ENCODE measurements around the gene CSTB.

The CSTB gene

DNA sequence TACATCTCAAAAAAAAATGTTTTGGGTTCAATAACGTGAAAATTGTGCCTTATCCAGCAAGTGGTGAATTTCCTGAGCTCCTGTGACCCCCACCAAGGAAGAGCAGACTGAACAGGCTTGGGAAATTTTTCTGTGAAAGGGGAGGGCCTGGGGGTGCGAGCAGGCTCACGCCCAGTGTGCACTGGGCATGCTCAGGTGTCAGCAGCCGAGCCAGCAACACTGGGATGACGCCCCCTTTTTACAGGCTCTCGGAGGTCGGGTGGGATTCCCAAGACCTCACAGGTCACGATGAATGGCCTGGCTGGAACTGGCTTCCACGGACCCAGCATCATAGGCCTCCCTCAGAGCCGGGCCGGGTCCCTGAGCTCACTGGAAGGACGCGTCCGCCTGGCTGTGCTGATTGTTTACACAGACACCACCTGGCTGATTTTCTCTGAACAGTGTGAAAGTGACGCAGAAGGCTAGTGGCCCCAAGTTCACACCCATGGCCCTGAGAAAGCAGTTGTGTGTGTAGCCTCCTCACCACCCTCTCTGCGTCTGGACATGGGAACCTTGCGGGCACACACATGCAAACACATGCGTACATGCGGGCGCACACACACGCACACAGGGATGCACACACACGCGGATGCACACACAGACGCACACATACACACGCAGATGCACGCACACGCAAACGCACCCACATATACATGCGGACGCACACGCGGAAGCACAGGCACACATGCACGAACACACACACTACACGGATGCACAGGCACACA, 9.2 kb downstream of the CSTB start:
- no peak for DNase-seq

- no peak for DNase-seq
These were observed 11.3 kb downstream of the CSTB start for GRCh38 chr21:43764576-43765495.

- DNase-seq: no peak
These were observed 12.1 kb downstream of the CSTB start for GRCh38 chr21:43763901-43764523.

- no peak for DNase-seq
These were observed 13.6 kb downstream of the CSTB start for GRCh38 chr21:43762303-43763128.

GRCh38 chr21:43761886-43762285, 14.2 kb downstream of the CSTB start:
- DNase-seq: no peak

GRCh38 chr21:43760391-43760958, 15.6 kb downstream of the CSTB start:
- DNase-seq: no peak

DNA sequence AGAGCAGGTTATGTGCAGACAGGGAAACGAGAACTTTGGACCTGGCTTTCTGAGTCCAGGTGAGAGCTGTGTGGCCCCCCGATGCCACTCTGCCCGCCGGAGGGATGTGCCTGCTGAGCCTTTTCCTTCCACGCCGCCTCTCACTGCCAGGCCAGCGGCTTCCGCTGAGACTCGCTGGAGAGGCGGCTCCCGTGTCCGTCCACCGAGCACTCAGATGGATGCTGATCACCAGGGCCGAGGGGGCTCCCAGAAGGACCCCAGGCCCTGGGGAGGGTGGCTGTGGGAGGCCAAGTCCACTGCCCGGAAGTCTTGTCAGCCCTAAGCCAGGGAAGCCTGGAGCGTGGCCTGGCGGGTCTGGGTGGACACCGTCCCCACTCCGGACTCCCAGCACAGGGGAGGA, 16.5 kb downstream of the CSTB start:
- DNase-seq: no peak

- DNase-seq: no peak
These were observed 17.3 kb downstream of the CSTB start for GRCh38 chr21:43758811-43759210.

DNA sequence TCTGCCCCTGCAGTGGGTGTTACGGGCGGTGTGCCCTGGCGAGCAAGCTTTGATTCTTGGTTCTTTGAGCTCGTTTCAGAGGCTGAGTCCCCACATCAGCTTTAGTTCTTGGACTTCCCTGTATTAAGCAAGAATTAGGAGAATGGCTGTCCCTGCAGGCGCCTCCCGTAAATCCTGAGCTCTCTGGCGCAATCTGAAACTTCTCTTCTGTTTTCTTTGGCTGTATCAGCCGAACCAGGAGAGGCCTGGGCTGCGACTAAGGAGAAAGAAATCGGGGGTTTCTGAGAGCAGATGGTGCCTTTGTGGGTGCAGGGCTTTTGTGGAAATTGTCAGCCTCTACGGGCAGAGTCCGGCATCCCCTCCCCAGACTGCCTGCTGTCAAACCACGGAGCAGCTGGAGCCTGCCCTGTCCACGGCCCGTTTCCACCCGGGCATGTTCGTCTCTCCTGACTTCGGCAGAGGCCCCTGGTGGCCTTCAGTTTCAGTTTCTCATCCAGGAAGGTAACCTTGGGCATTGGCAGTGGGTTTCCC, 17.9 kb downstream of the CSTB start:
- no peak for DNase-seq

GRCh38 chr21:43757601-43758000, 18.5 kb downstream of the CSTB start:
- DNase-seq: no peak

- DNase-seq: no peak
These were observed 20.1 kb downstream of the CSTB start for GRCh38 chr21:43755820-43756594.

DNA sequence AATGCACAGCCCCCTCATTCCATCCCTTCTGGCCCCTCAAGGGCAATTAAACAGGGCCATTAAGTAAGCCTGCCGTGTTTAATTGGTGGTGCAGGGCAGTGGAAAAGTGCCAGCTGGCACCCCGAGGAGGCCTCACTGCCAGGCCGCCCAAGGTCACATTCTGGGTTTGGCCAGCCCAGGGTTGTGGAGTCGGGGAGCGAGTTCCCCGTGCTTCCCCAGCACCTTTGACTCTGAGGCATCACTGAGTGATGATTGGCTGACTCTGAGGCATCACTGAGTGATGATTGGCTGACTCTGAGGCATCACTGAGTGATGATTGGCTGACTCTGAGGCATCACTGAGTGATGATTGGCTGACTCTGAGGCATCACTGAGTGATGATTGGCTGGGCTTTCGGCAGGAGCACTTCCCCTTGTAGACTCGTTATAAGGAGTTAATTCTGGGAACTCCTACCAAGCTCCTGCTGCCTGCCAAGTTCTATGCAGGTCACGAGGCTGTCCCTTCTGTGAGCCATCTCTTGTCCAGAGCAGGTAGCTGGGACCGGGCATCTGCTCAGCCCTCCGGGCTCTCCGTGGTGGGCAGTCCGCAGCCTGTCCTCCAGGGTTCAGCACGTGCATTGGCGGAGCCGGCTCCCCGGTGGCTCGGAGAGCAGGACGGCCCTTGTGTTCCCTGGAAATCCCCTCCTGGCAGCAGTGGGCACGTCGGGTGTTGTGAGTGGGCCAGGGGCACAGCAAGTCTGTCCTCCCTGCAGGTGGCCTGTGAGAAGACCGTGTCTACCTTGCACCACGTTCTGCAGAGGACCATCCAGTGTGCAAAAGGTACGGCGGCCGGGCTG, 20.9 kb downstream of the CSTB start:
- no peak for DNase-seq

- no peak for DNase-seq
These were observed 22.7 kb downstream of the CSTB start for GRCh38 chr21:43753439-43753799.

DNA sequence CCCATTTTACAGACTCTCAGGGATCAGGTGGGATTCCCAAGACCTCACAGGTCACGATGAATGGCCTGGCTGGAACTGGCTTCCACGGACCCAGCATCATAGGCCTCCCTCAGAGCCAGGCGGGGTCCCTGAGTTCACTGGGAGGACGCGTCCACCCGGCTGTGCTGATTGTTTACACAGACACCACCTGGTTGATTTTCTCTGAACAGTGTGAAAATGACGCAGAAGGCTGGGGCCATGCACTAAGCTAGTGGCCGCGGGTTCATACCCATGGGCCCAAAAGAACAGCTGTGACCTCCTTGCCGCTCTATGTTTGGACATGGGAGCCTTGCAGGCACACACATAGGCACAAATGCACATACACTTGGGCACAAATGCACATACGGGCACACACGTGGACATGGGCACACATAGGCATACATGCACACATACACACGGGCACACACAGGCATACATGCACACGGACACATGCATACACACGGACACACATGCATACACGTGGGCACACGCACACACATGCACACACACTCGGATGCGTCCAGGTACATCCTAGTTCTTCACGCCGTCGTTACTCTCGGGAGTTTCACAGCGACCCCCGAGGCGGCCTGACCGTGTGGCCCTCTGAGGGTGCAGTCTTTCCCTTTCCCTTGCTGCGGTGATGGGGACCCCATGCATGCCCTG, 23.2 kb downstream of the CSTB start:
- no peak for DNase-seq

- no peak for DNase-seq
These were observed 24.0 kb downstream of the CSTB start for GRCh38 chr21:43751955-43752591.

- no peak for DNase-seq
These were observed 25.6 kb downstream of the CSTB start for GRCh38 chr21:43750339-43751033.

DNA sequence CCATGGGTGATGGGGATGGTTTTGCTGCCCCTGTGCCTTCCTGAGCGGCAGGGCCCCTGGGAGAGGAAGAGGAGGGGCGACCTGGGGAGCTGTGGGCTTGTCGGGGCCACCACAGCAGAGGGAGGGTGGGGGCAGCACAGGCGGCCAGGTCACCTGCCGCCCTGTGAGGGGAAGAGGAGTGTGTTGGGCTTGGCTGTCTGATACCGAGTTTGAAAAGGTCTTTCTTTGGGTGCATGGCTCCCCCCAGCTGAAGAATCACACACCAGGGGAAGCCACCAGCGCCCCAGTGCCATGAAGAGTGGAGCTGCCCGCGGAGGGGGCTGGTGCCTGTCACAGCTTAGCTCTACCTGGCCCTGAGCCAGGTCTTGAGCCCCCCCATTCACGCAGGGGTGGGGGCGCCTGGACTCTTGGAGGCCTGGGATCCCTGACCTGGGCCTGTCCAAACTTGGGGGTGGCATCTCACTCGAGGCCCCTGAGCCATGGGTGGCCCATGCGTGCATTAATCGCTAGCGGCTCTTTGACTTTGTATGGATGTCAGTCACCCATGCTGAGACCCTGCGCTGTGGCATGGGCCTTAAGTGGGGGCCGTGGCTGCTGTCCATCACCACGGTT, 26.4 kb downstream of the CSTB start:
- no peak for DNase-seq

- DNase-seq: no peak
These were observed 27.5 kb downstream of the CSTB start for GRCh38 chr21:43748622-43749021.
